ENCODE results near the gene SYPL1.

- TF ChIP-seq USF2 (IDR thresholded peaks at IDR 0.05; ENCODE audit: borderline replicate concordance, low read depth, low read length) (no peak), GATA2 (CRISPR knock-in tag; IDR thresholded peaks at IDR 0.05) (0 out of 2 replicates have a peak, but pooled peaks have one; percentile 7), REST (IDR thresholded peaks at IDR 0.05; ENCODE audit: low read depth, low read length) (no peak), TAF1 (IDR thresholded peaks at IDR 0.05; ENCODE audit: borderline replicate concordance, low read depth, low read length) (no peak), MEF2A (IDR thresholded peaks at IDR 0.05; ENCODE audit: borderline replicate concordance, low read depth) (no peak), CTCF (IDR thresholded peaks at IDR 0.05) (no peak), EP300 (IDR thresholded peaks at IDR 0.05; ENCODE audit: borderline replicate concordance in 1 of 2, low read depth in 1 of 2, low read length in 1 of 2) (peak in 1 of 2 experiments; percentile 36; a peak in 1 of 4 replicates), SIN3A (IDR thresholded peaks at IDR 0.05; ENCODE audit: borderline replicate concordance, low read depth, low read length) (no peak), POLR2AphosphoS5 (IDR thresholded peaks at IDR 0.05; ENCODE audit: low read depth, low read length) (no peak), IRF3 (IDR thresholded peaks at IDR 0.05; ENCODE audit: low read depth, low read length) (no peak), YY1 (IDR thresholded peaks at IDR 0.05; ENCODE audit: low read depth) (no peak), CHD2 (IDR thresholded peaks at IDR 0.05; ENCODE audit: low read length, partially characterized antibody) (no peak)
These were observed 41.9 kb downstream of the SYPL1 start for GRCh38 chr7:106070201-106070551.

All from SK-N-SH (cell line).